Measurements from ENCODE around the gene ACCSL.

Gene ACCSL

GRCh38 chr11:44047931-44048431 lies at the start of gene ACCSL:
Gene ACCSL (plus strand): TSS chr11:44047981. CDS start chr11:44048037, 56 bp downstream.
- DNase-seq, result peak; percentile 21

- DNase-seq, result no peak
These were observed 49.5 kb upstream of the ACCSL start for GRCh38 chr11:43998308-43998707.

GRCh38 chr11:44000731-44001130 lies 47.0 kb upstream of the ACCSL start:
- DNase-seq, result no peak

GRCh38 chr11:44002191-44003093 lies 45.3 kb upstream of the ACCSL start:
- no peak for DNase-seq

GRCh38 chr11:44003736-44004451 lies 43.9 kb upstream of the ACCSL start:
- no peak for DNase-seq

- no peak for DNase-seq
These were observed 43.2 kb upstream of the ACCSL start for GRCh38 chr11:44004452-44005062.

GRCh38 chr11:44005063-44005701 lies 42.6 kb upstream of the ACCSL start:
- DNase-seq, result no peak

- DNase-seq, result no peak
These were observed 41.8 kb upstream of the ACCSL start for GRCh38 chr11:44005956-44006355.

GRCh38 chr11:44006917-44007361 lies 40.8 kb upstream of the ACCSL start:
- DNase-seq, result no peak

GRCh38 chr11:44007481-44008087 lies 40.2 kb upstream of the ACCSL start:
- no peak for DNase-seq

GRCh38 chr11:44008088-44008501 lies 39.7 kb upstream of the ACCSL start:
- peak; percentile 64 for DNase-seq

GRCh38 chr11:44008698-44009097 lies 39.1 kb upstream of the ACCSL start:
- no peak for DNase-seq

- DNase-seq, result no peak
These were observed 37.0 kb upstream of the ACCSL start for GRCh38 chr11:44010789-44011251.

- peak; percentile 35 for DNase-seq
These were observed 36.0 kb upstream of the ACCSL start for GRCh38 chr11:44011797-44012196.

GRCh38 chr11:44014968-44015623 lies 32.7 kb upstream of the ACCSL start:
- DNase-seq, result peak; percentile 39

- no peak for DNase-seq
These were observed 32.2 kb upstream of the ACCSL start for GRCh38 chr11:44015624-44016007.

GRCh38 chr11:44016131-44016530 lies 31.6 kb upstream of the ACCSL start:
- peak; percentile 63 for DNase-seq

- no peak for DNase-seq
These were observed 31.0 kb upstream of the ACCSL start for GRCh38 chr11:44016546-44017442.

GRCh38 chr11:44017443-44018126 lies 30.2 kb upstream of the ACCSL start:
- DNase-seq, result no peak

- no peak for DNase-seq
These were observed 29.7 kb upstream of the ACCSL start for GRCh38 chr11:44018127-44018521.
